Parathyroid adenoma (tissue), 2 donors: ENCODE data around the gene DYNC1I2.
"Not testable (repeated sequence)": the region's sequence is repeated elsewhere in the genome, so short reads cannot be mapped to it uniquely, and the experiment has no call there.

Experiments used
- H2AFZ ChIP-seq: fragments of 300-600 bp; sonication (generic); one replicate; pipeline ENCODE4 v1.7.0; 2017; ENCODE audit warnings: antibody characterized with exemption, mild to moderate bottlenecking
- H3K27ac ChIP-seq: fragments of 300-600 bp; sonication (generic); one replicate; pipeline ENCODE4 v1.7.0; 2017
- H3K27me3 ChIP-seq: fragments of 300-600 bp; sonication (generic); one replicate; pipeline ENCODE4 v1.7.0; 2017; ENCODE audit warnings: low read length; ENCODE audit not compliant: control insufficient read depth, insufficient read depth
- H3K36me3 ChIP-seq: fragments of 300-600 bp; sonication (generic); one replicate; pipeline ENCODE4 v1.7.0; 2017; ENCODE audit warnings: low read length; ENCODE audit not compliant: control insufficient read depth, insufficient read depth
- H3K4me1 ChIP-seq: fragments of 300-600 bp; sonication (generic); one replicate; pipeline ENCODE4 v1.7.0; 2017; ENCODE audit warnings: control low read depth
- H3K4me2 ChIP-seq: fragments of 300-600 bp; sonication (generic); one replicate; pipeline ENCODE4 v1.7.0; 2017; ENCODE audit warnings: low read length
- H3K4me3 ChIP-seq: fragments of 300-600 bp; sonication (generic); one replicate; pipeline ENCODE4 v1.7.0; 2017; ENCODE audit warnings: low read depth, low read length
- H3K79me2 ChIP-seq: fragments of 300-600 bp; sonication (generic); one replicate; pipeline ENCODE4 v1.7.0; 2017; ENCODE audit warnings: control low read depth
- H3K9ac ChIP-seq: fragments of 300-600 bp; sonication (generic); one replicate; pipeline ENCODE4 v1.7.0; 2017; ENCODE audit warnings: mild to moderate bottlenecking
- H3K9me3 ChIP-seq: fragments of 300-600 bp; sonication (generic); one replicate; pipeline ENCODE4 v1.7.0; 2017; ENCODE audit warnings: low read length; ENCODE audit not compliant: control insufficient read depth
- TF ChIP-seq, protein P1 (sequence below): fragments of 300-600 bp; sonication (generic); IDR thresholded peaks from one replicate; pipeline ENCODE4 v1.7.0; 2017; ENCODE audit warnings: antibody characterized with exemption, mild to moderate bottlenecking
- donor health status: primary hyperparathyroidism.

The DYNC1I2 gene

DNA sequence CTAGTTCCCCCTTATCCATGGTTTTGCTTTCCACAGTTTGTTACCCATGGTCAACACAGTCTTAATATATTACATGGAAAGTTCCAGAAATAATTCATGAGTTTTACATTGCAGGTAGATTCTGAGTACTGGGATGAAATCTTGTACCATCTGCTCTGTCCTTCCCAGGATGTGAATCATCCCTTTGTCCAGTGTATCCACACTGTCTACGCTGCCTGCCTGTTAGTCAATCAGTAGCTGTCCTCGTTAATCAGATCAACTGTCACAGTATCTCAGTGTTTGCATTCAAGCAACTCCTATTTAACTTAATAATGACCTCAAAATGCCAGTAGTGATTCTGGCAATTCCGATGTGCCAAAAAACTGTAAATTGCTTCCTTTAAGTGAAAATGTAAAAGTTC is 76.3 kb downstream of the DYNC1I2 start:
- no peak overlapping the region for H3K27ac ChIP-seq
- H3K4me1 ChIP-seq, result no peaks in the 10 kb centered on the region
- no peaks in the 10 kb centered on the region for H3K79me2 ChIP-seq
- no peak overlapping the region for H3K4me3 ChIP-seq
- TF ChIP-seq, protein P1, sequence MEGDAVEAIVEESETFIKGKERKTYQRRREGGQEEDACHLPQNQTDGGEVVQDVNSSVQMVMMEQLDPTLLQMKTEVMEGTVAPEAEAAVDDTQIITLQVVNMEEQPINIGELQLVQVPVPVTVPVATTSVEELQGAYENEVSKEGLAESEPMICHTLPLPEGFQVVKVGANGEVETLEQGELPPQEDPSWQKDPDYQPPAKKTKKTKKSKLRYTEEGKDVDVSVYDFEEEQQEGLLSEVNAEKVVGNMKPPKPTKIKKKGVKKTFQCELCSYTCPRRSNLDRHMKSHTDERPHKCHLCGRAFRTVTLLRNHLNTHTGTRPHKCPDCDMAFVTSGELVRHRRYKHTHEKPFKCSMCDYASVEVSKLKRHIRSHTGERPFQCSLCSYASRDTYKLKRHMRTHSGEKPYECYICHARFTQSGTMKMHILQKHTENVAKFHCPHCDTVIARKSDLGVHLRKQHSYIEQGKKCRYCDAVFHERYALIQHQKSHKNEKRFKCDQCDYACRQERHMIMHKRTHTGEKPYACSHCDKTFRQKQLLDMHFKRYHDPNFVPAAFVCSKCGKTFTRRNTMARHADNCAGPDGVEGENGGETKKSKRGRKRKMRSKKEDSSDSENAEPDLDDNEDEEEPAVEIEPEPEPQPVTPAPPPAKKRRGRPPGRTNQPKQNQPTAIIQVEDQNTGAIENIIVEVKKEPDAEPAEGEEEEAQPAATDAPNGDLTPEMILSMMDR, result no peak
- no peak overlapping the region for H3K4me2 ChIP-seq
- H3K9ac ChIP-seq, result no peak overlapping the region
- H3K9me3 ChIP-seq, result no peaks in the 10 kb centered on the region
- no peak overlapping the region for H2AFZ ChIP-seq
- no peaks in the 10 kb centered on the region for H3K27me3 ChIP-seq
- no peaks in the 10 kb centered on the region for H3K36me3 ChIP-seq

- H3K4me1 ChIP-seq, result no peaks in the 10 kb centered on the region
- no peaks in the 10 kb centered on the region for H3K79me2 ChIP-seq
- H3K9ac ChIP-seq, result no peak overlapping the region
- H3K27me3 ChIP-seq, result no peaks in the 10 kb centered on the region
- H3K9me3 ChIP-seq, result no peaks in the 10 kb centered on the region
- H3K4me2 ChIP-seq, result no peak overlapping the region
- H3K36me3 ChIP-seq, result no peaks in the 10 kb centered on the region
- TF ChIP-seq, protein P1, result no peak
- no peak overlapping the region for H3K27ac ChIP-seq
- H2AFZ ChIP-seq, result no peak overlapping the region
- H3K4me3 ChIP-seq, result no peak overlapping the region
These were observed 84.2 kb downstream of the DYNC1I2 start for GRCh38 chr2:171771463-171771862.

GRCh38 chr2:171772373-171772772 is 85.1 kb downstream of the DYNC1I2 start:
- H3K4me2 ChIP-seq, result no peak overlapping the region
- no peaks in the 10 kb centered on the region for H3K4me1 ChIP-seq
- no peaks in the 10 kb centered on the region for H3K79me2 ChIP-seq
- H3K4me3 ChIP-seq, result no peak overlapping the region
- H3K27ac ChIP-seq, result no peak overlapping the region
- H3K27me3 ChIP-seq, result no peaks in the 10 kb centered on the region
- no peaks in the 10 kb centered on the region for H3K9me3 ChIP-seq
- no peak overlapping the region for H3K9ac ChIP-seq
- no peak overlapping the region for H2AFZ ChIP-seq
- TF ChIP-seq, protein P1, result no peak
- H3K36me3 ChIP-seq, result no peaks in the 10 kb centered on the region

DNA sequence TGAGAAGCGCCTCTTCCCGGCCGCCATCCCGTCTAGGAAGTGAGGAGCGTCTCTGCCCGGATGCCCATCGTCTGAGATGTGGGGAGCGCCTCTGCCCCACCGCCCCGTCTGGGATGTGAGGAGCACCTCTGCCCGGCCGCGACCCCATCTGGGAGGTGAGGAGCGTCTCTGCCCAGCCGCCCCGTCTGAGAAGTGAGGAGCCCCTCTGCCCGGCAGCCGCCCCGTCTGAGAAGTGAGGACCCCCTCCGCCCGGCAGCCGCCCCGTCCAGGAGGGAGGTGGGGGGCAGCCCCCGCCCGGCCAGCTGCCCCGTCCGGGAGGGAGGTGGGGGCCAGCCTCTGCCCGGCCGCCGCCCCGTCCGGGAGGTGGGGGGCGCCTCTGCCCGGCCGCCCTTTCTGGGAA is 87.3 kb downstream of the DYNC1I2 start:
- H2AFZ ChIP-seq, H3K4me1 ChIP-seq: not testable (repeated sequence)

DNA sequence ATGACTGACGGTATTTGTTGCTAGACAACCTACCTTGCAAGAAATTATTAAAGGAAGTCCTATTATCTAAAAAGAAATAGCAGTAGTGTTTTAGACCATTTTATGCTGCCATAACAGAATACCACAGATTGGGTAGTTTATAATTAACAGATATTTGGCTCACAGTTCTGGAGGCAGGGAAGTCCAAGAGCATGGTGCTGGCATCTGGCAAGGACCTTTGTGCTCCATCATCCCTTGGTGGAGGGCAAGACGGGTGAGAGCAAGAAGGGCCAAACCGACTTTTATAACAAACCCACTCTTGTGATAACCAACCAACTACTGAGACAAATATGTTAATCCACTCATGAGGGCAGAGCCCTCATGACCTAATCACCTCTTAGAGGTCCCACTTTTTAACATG is 91.2 kb downstream of the DYNC1I2 start:
- Histone ChIP-seq H2AFZ (no peak overlapping the region), H3K4me3 (no peak overlapping the region), H3K79me2 (no peaks in the 10 kb centered on the region), H3K9ac (no peak overlapping the region), H3K27ac (no peak overlapping the region), H3K9me3 (no peaks in the 10 kb centered on the region), H3K4me1 (no peaks in the 10 kb centered on the region), H3K27me3 (no peaks in the 10 kb centered on the region), H3K36me3 (no peaks in the 10 kb centered on the region), H3K4me2 (no peak overlapping the region)
- TF ChIP-seq, protein P1, result no peak

More for the DNA sequence above, 87.3 kb downstream of the DYNC1I2 start:
- H3K27ac ChIP-seq, H3K9me3 ChIP-seq, H3K27me3 ChIP-seq, H3K9ac ChIP-seq, H3K36me3 ChIP-seq, H3K4me3 ChIP-seq, H3K79me2 ChIP-seq, H3K4me2 ChIP-seq: not testable (repeated sequence)
